Prostate gland (tissue), 2 donors: Measurements from ENCODE around the gene DCANP1. TPM values are rescaled to one million over a fixed set of nuclear protein-coding genes. Genes with fewer than 3 reads are reported as not detected.

ENCODE experiments used
- DNase-seq: peaks from one replicate; pipeline ENCODE4 v3.0.0-alpha.2; 2019; ENCODE audit warnings: low spot score
- H3K27ac ChIP-seq, 2 donors: fragments of 200-600 bp; sonication (generic); 2 replicates each; pipeline ENCODE4 v1.5.1; 2017 to 2019
- H3K27me3 ChIP-seq: fragments of 200-600 bp; sonication (generic); replicated peaks from 2 replicates; pipeline ENCODE4 v1.5.1; 2019; ENCODE audit not compliant: insufficient read depth
- H3K36me3 ChIP-seq, 2 donors: fragments of 200-600 bp; sonication (generic); 1 replicate in 1 of 2; 2 replicates in 1 of 2; pipeline versions ENCODE4 v1.5.1 to v1.8.1; 2017 to 2019
- H3K4me1 ChIP-seq: fragments of 200-600 bp; sonication (generic); replicated peaks from 2 replicates; pipeline ENCODE4 v1.5.1; 2019
- H3K4me3 ChIP-seq, 2 donors: fragments of 200-600 bp; sonication (generic); 2 replicates each; pipeline ENCODE4 v1.5.1; 2017 to 2019
- H3K9me3 ChIP-seq: fragments of 200-600 bp; sonication (generic); 2 replicates; pipeline ENCODE4 v1.5.1; 2017
- CTCF ChIP-seq, 4 experiments: fragments of 200-600 bp in 2 of 4; fragments of 450-650 bp in 2 of 4; sonication (generic) in 2 of 4; IDR thresholded peaks; 1 replicate in 3 of 4; 2 replicates in 1 of 4; pipeline ENCODE4 v1.5.1; 2016 to 2019; ENCODE audit warnings: antibody characterized with exemption in 4 of 4, mild to moderate bottlenecking in 2 of 4, moderate library complexity in 2 of 4
- POLR2A ChIP-seq: fragments of 450-650 bp; IDR thresholded peaks from one replicate; pipeline ENCODE4 v1.6.1; 2016; ENCODE audit warnings: antibody characterized with exemption, mild to moderate bottlenecking
- POLR2AphosphoS5 ChIP-seq: sonication (generic); formaldehyde crosslinking; IDR thresholded peaks from one replicate; pipeline ENCODE4 v1.6.1; 2017; ENCODE audit warnings: antibody characterized with exemption
- WGBS: methylation state at CpG from one replicate; pipeline ENCODE4 v1.1.5; 2018; 5-methylcytosine and 5-hydroxymethylcytosine counted together
- intact Hi-C: fragments of 100-400 bp; cut with DNase I; formaldehyde crosslinking; loops from one replicate; pipeline ENCODE4 v1.14.2; 2022
- total RNA-seq, 2 donors: library from RNA; depleted of rRNA; stranded (reverse); fragments of >200 nt; gene quantifications; one replicate each; pipeline ENCODE4 v1.1.0, GENCODE V29; 2016

Gene DCANP1
- total RNA-seq, 2 donors from 2014 or later, result not detected

GRCh38 chr5:135405082-135405481 lies 42.1 kb downstream of the DCANP1 start:
- TF ChIP-seq CTCF (IDR thresholded peaks at IDR 0.05) (no peak), POLR2AphosphoS5 (no peak), POLR2A (no peak)
- H3K36me3 ChIP-seq, result no peaks in the 10 kb centered on the region
- no peaks in the 10 kb centered on the region for H3K27me3 ChIP-seq
- intact Hi-C loops, result no loop called here
- 78% methylated on average over 2 of the region's 2 CpGs for WGBS
- no peak for DNase-seq
- H3K4me1 ChIP-seq, result no peaks in the 10 kb centered on the region
- no peak overlapping the region for H3K4me3 ChIP-seq
- H3K9me3 ChIP-seq, result no peaks in the 10 kb centered on the region
- no peak overlapping the region for H3K27ac ChIP-seq

GRCh38 chr5:135402031-135402430 lies 45.1 kb downstream of the DCANP1 start:
- H3K36me3 ChIP-seq, result no peaks in the 10 kb centered on the region
- H3K27ac ChIP-seq, result no peak overlapping the region
- 89% methylated on average over 2 of the region's 2 CpGs for WGBS
- H3K4me1 ChIP-seq, result peaks cover 9% of the 10 kb centered on the region
- TF ChIP-seq POLR2A, result no peak
- no peak for TF ChIP-seq CTCF (IDR thresholded peaks at IDR 0.05)
- TF ChIP-seq POLR2AphosphoS5, result no peak
- no peaks in the 10 kb centered on the region for H3K9me3 ChIP-seq
- no peak for DNase-seq
- intact Hi-C loops, result no loop called here
- no peaks in the 10 kb centered on the region for H3K27me3 ChIP-seq
- H3K4me3 ChIP-seq, result no peak overlapping the region

GRCh38 chr5:135400866-135401265 lies 46.3 kb downstream of the DCANP1 start:
- no peak for DNase-seq
- no peaks in the 10 kb centered on the region for H3K36me3 ChIP-seq
- no peaks in the 10 kb centered on the region for H3K9me3 ChIP-seq
- 54% methylated on average over 5 of the region's 5 CpGs for WGBS
- no peaks in the 10 kb centered on the region for H3K27me3 ChIP-seq
- H3K27ac ChIP-seq, result no peak overlapping the region
- TF ChIP-seq POLR2AphosphoS5, result no peak
- TF ChIP-seq CTCF (IDR thresholded peaks at IDR 0.05), result no peak
- no peak for TF ChIP-seq POLR2A
- peaks cover 9% of the 10 kb centered on the region for H3K4me1 ChIP-seq
- intact Hi-C loops, result no loop called here
- H3K4me3 ChIP-seq, result no peak overlapping the region

GRCh38 chr5:135399794-135400542 lies 47.2 kb downstream of the DCANP1 start:
- intact Hi-C loops, result no loop called here
- Histone ChIP-seq H3K27ac (peak overlapping the region in 1 of 2 donors; percentile 79), H3K9me3 (no peaks in the 10 kb centered on the region), H3K27me3 (no peaks in the 10 kb centered on the region), H3K4me1 (peaks cover 9% of the 10 kb centered on the region), H3K36me3 (no peaks in the 10 kb centered on the region), H3K4me3 (peak overlapping the region; percentile 76 to 77)
- WGBS, result 35% methylated on average over 25 of the region's 25 CpGs
- DNase-seq, result no peak
- TF ChIP-seq CTCF (IDR thresholded peaks at IDR 0.05) (no peak), POLR2AphosphoS5 (no peak), POLR2A (no peak)
